DMS79 treated with DMSO at 0.1 percent for 48 hours (cell line): Measurements from ENCODE around the gene IL21R.
"Not testable (repeated sequence)": the region's sequence is repeated elsewhere in the genome, so short reads cannot be mapped to it uniquely, and the experiment has no call there.

Experiments used
- DNase-seq: peaks from one replicate; lab custom pipeline; 2025; lab: John Stamatoyannopoulos, UW

Gene IL21R

DNA sequence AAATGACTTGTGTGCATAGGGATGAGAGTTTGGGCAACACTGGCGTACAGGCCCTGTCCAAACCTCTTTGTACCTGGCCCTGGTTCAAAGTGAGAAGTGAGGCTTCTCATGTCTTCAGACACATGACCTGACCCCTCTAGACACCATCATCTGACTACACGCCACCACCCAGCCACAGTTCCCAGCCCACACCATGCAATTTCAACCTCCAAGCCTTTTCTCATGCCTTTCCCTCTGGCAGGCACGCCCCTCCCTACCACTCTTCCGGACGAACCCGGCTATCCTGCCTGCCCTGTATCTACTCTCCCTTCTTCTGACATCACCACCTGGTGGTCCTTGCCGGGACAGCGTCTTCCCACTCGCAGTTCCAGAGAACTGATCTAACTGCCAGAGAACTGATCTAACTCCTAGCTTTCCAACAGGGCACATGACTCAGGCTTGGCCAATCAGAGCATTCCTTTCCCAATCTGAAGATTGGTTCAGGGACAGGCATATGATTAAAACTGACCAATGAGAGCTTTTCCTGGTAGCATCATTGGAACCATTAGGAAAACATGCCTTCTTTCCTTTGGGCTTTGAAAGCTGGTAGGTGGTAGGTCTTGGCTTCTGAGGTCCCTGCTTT, 27.1 kb upstream of the IL21R start:
- no peak for DNase-seq

GRCh38 chr16:27377666-27378485, 24.1 kb upstream of the IL21R start:
- no peak for DNase-seq

- no peak for DNase-seq
Measured at GRCh38 chr16:27378871-27379481, 23.0 kb upstream of the IL21R start.

- DNase-seq, result no peak
Measured at GRCh38 chr16:27379919-27380318, 22.1 kb upstream of the IL21R start.

DNA sequence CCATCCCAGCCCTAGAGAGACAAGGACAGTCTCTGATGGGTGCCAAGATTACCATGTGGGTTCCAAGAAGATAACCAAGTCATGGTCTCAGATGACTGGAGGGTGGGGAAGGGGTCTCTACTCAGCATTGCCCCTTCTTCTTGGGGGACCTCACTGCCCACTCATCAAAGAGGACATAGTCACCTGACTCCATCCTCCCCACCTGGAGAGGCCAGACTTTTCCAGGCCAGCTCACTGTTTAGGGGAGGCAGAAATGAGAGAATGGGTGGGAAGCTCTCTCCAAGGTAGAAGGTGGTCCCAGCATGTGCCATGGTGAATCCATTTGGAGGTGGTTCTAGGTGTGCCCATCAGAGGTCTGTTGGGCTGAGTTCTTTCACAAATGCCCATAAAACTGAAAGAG, 20.7 kb upstream of the IL21R start:
- no peak for DNase-seq

- no peak for DNase-seq
Measured at GRCh38 chr16:27381974-27382855, 19.8 kb upstream of the IL21R start.

GRCh38 chr16:27383556-27384243, 18.3 kb upstream of the IL21R start:
- no peak for DNase-seq

- no peak for DNase-seq
Measured at GRCh38 chr16:27384425-27384824, 17.5 kb upstream of the IL21R start.

- DNase-seq, result no peak
Measured at GRCh38 chr16:27385398-27385797, 16.6 kb upstream of the IL21R start.

GRCh38 chr16:27386674-27387073, 15.3 kb upstream of the IL21R start:
- DNase-seq, result no peak

DNA sequence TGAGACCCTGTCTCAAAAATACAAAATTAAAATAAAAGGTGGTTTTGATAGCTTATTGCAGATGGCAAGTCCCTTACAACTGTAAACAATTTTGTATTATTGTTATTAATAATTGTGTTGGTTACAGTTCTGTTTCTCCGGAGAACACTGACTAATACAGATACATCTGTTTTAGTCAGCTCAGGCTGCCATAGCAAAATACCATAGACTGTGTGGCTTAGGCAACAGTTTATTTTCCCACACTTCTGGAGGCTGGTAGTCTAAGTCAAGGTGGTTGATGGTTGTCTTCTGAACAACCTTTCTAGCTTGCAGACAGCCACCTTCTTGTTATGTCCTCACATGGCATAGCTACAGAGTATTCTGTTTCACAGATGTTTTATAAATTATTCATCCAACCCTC, 14.2 kb upstream of the IL21R start:
- no peak for DNase-seq

DNA sequence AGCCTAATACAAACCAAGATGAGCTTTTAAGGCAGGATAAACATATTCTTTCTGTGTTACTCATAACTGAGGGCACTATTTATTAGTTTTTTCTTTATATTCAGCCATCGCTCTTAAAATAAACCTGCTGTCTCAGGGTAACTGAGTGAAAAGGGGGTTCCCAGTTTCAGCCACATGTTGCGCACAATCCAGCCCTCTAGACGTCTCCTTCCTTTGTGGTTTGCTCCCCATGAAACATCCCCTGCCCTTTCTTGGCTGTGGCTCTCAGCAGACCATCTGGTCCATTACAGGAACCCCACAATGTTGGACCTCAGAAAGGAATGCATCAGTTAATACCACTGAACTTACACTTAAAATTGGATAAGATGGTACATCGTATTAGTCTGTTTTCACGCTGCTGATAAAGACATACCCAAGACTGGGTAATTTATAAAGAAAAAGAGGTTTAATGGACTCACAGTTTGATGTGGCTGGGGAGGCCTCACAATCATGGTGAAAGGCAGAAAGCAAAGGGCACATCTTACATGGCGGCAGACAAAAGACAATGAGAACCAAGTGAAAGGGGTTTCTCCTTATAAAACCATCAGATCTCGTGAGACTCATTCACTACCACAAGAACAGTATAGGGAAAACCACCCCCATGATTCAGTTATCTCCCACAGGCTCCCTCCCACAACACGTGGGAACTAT, 12.6 kb upstream of the IL21R start:
- DNase-seq, result no peak

DNA sequence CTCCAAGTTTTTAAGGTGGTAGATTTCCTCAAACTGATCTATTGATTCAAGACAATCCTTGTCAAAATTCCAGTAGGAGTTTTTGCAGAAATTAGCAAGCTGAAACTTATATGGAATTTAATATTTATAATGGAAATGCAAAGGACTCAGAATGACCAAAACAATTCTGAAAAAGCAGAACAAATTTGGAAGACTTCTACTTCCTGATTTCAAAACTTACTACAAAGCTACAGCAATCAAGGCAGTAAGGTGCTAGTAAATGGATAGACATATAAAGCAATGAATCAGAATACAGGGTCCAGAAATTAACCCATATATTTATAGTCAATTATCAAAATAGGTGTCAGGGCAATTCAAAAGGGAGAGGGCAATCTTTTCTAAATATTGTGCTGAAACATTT, 11.8 kb upstream of the IL21R start:
- no peak for DNase-seq

GRCh38 chr16:27392671-27393070, 9.3 kb upstream of the IL21R start:
- DNase-seq, result no peak

- DNase-seq, result no peak
Measured at GRCh38 chr16:27394516-27394915, 7.5 kb upstream of the IL21R start.

GRCh38 chr16:27398341-27398893, 3.6 kb upstream of the IL21R start:
- not testable (repeated sequence) for DNase-seq

- DNase-seq, result no peak
Measured at GRCh38 chr16:27398894-27399853, 2.8 kb upstream of the IL21R start.

- DNase-seq, result no peak
Measured at GRCh38 chr16:27399969-27400368, 2.0 kb upstream of the IL21R start.

- DNase-seq, result no peak
Measured at GRCh38 chr16:27400751-27401620, 988 bp upstream of the IL21R start.
